Neural crest cell (in vitro differentiated cells): Measurements from ENCODE around the gene CEP44. TPM values are rescaled to one million over a fixed set of nuclear protein-coding genes. Genes with fewer than 3 reads are reported as not detected.
A peak's percentile ranks its signal among the peaks of the same experiment; 100 is the strongest.

Experiments
- DNase-seq: peaks from one replicate; pipeline ENCODE4 v3.0.0; 2021; ENCODE audit warnings: low read depth, mixed read lengths, low spot score
- H3K27ac Mint-ChIP-seq: one replicate; pipeline ENCODE4 v1.8.0; 2021; ENCODE audit warnings: mild to moderate bottlenecking, mixed read lengths; ENCODE audit not compliant: unreplicated experiment
- H3K27me3 Mint-ChIP-seq: 2 replicates; pipeline ENCODE4 v1.8.0; 2021; ENCODE audit warnings: low read depth, mild to moderate bottlenecking, mixed read lengths
- H3K36me3 Mint-ChIP-seq: 2 replicates; pipeline ENCODE4 v1.8.0; 2021; ENCODE audit warnings: low read depth, mild to moderate bottlenecking, mixed read lengths
- H3K4me1 Mint-ChIP-seq: 2 replicates; pipeline ENCODE4 v1.8.0; 2021; ENCODE audit warnings: mixed read lengths
- H3K4me3 Mint-ChIP-seq: one replicate; pipeline ENCODE4 v1.8.0; 2021; ENCODE audit warnings: mild to moderate bottlenecking, mixed read lengths
- H3K9me3 Mint-ChIP-seq: 2 replicates; pipeline ENCODE4 v1.8.0; 2021; ENCODE audit warnings: mixed read lengths
- CTCF ChIP-seq: fragments of 200-600 bp; sonication (generic); conservative IDR thresholded peaks from 2 replicates; pipeline ENCODE4 v1.5.0; 2021; ENCODE audit warnings: antibody characterized with exemption, mild to moderate bottlenecking
- total RNA-seq: library from RNA; stranded (reverse); gene quantifications from 2 replicates; pipeline ENCODE4 v1.2.1, GENCODE V29; 2021

CEP44 gene
- total RNA-seq, 1 donor from 2014 or later: 19.8 TPM

GRCh38 chr4:174317531-174317930 is 33.8 kb downstream of the CEP44 start:
- no peak overlapping the region for H3K27ac Mint-ChIP-seq
- peaks cover 4% of the 10 kb centered on the region for H3K36me3 Mint-ChIP-seq

GRCh38 chr4:174318829-174319764 is 35.4 kb downstream of the CEP44 start:
- Mint-ChIP-seq H3K36me3 (peaks cover 4% of the 10 kb centered on the region), H3K9me3 (no peaks in the 10 kb centered on the region), H3K4me3 (no peak overlapping the region), H3K4me1 (no peaks in the 10 kb centered on the region), H3K27me3 (no peaks in the 10 kb centered on the region), H3K27ac (no peak overlapping the region)
- no peak for DNase-seq
- TF ChIP-seq CTCF: peak; percentile 87

More at GRCh38 chr4:174317531-174317930, 33.8 kb downstream of the CEP44 start:
- H3K27me3 Mint-ChIP-seq: no peaks in the 10 kb centered on the region
- no peaks in the 10 kb centered on the region for H3K9me3 Mint-ChIP-seq
- H3K4me3 Mint-ChIP-seq: no peak overlapping the region
- no peak for TF ChIP-seq CTCF
- no peaks in the 10 kb centered on the region for H3K4me1 Mint-ChIP-seq
- DNase-seq: no peak

GRCh38 chr4:174320494-174321199 is 36.9 kb downstream of the CEP44 start:
- H3K27me3 Mint-ChIP-seq: no peaks in the 10 kb centered on the region
- H3K36me3 Mint-ChIP-seq: no peaks in the 10 kb centered on the region
- no peak for DNase-seq
- no peak for TF ChIP-seq CTCF
- H3K27ac Mint-ChIP-seq: no peak overlapping the region
- H3K4me1 Mint-ChIP-seq: no peaks in the 10 kb centered on the region
- H3K9me3 Mint-ChIP-seq: no peaks in the 10 kb centered on the region
- no peak overlapping the region for H3K4me3 Mint-ChIP-seq

- H3K27me3 Mint-ChIP-seq: no peaks in the 10 kb centered on the region
- H3K4me1 Mint-ChIP-seq: no peaks in the 10 kb centered on the region
- TF ChIP-seq CTCF: no peak
- no peak for DNase-seq
- H3K36me3 Mint-ChIP-seq: no peaks in the 10 kb centered on the region
- no peak overlapping the region for H3K4me3 Mint-ChIP-seq
- H3K9me3 Mint-ChIP-seq: no peaks in the 10 kb centered on the region
- no peak overlapping the region for H3K27ac Mint-ChIP-seq
These were observed 40.5 kb downstream of the CEP44 start for GRCh38 chr4:174324236-174324635.

GRCh38 chr4:174324725-174325124 is 41.0 kb downstream of the CEP44 start:
- Mint-ChIP-seq H3K27ac (no peak overlapping the region), H3K36me3 (no peaks in the 10 kb centered on the region), H3K9me3 (no peaks in the 10 kb centered on the region), H3K4me3 (no peak overlapping the region), H3K27me3 (no peaks in the 10 kb centered on the region), H3K4me1 (no peaks in the 10 kb centered on the region)
- DNase-seq: no peak
- no peak for TF ChIP-seq CTCF
